Endothelial cell of umbilical vein (primary cell): ENCODE results near the gene KRT3.

Experiments used
- CTCF ChIP-seq, 2 donors: IDR thresholded peaks; 1 replicate in 1 of 2; 2 replicates in 1 of 2; pipeline ENCODE4 v1.5.1; 2011; ENCODE audit warnings: low read length in 2 of 2, mild to moderate bottlenecking in 2 of 2, moderate library complexity in 2 of 2, control low read depth in 1 of 2, inconsistent platforms in 1 of 2, low read depth in 1 of 2; ENCODE audit not compliant: insufficient read depth in 1 of 2; ENCODE audit errors: extremely low read depth in 1 of 2
- EZH2 ChIP-seq: IDR thresholded peaks from 2 replicates; pipeline ENCODE4 v1.6.1; 2012; ENCODE audit warnings: borderline replicate concordance, low read depth, mild to moderate bottlenecking, moderate library complexity, low read length, inconsistent platforms; ENCODE audit not compliant: severe bottlenecking
- GATA2 ChIP-seq: IDR thresholded peaks from 2 replicates; pipeline ENCODE4 v1.7.0; 2011; ENCODE audit warnings: low read depth, mild to moderate bottlenecking, moderate library complexity, mixed read lengths, low read length; ENCODE audit not compliant: insufficient read length, insufficient read depth
- JUN ChIP-seq: IDR thresholded peaks from 2 replicates; pipeline ENCODE4 v1.6.1; 2011; ENCODE audit warnings: borderline replicate concordance, low read depth; ENCODE audit not compliant: insufficient read length, insufficient read depth
- MYC ChIP-seq: IDR thresholded peaks from one replicate; pipeline ENCODE4 v1.6.1; 2011; ENCODE audit warnings: mild to moderate bottlenecking, low read depth, low read length
- POLR2A ChIP-seq: IDR thresholded peaks from 2 replicates; pipeline ENCODE4 v1.6.1; 2012; ENCODE audit warnings: low read depth, mild to moderate bottlenecking, control low read depth, low read length
- POLR2AphosphoS5 ChIP-seq: IDR thresholded peaks from 2 replicates; pipeline ENCODE4 v1.6.1; 2012; ENCODE audit warnings: low read depth, mild to moderate bottlenecking, control low read depth, low read length, moderate library complexity; ENCODE audit not compliant: insufficient read depth
- TF ChIP-seq, protein P1 (sequence below): IDR thresholded peaks from 2 replicates; pipeline ENCODE4 v1.6.1; 2011; ENCODE audit not compliant: insufficient read depth, insufficient read length

- TF ChIP-seq POLR2A, result no peak
- TF ChIP-seq CTCF (IDR thresholded peaks at IDR 0.05; ENCODE audit: extremely low read depth in 1 of 2, insufficient read depth in 1 of 2, low read depth in 1 of 2, low read length in 2 of 2), result no peak
- TF ChIP-seq EZH2, result no peak
- TF ChIP-seq JUN, result no peak
- TF ChIP-seq GATA2, result no peak
- no peak for TF ChIP-seq POLR2AphosphoS5
- TF ChIP-seq, protein P1, sequence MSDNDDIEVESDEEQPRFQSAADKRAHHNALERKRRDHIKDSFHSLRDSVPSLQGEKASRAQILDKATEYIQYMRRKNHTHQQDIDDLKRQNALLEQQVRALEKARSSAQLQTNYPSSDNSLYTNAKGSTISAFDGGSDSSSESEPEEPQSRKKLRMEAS, result no peak
- TF ChIP-seq MYC, result no peak
These were observed 23.7 kb downstream of the KRT3 start for GRCh38 chr12:52772188-52772587.
